Transverse colon (tissue), 4 donors: Measurements from ENCODE around the gene AOPEP. TPM values are rescaled to one million over a fixed set of nuclear protein-coding genes. Genes with fewer than 3 reads are reported as not detected.

Experiments
- DNase-seq: peaks from one replicate; pipeline ENCODE4 v3.0.0-alpha.2; 2019
- H3K27ac ChIP-seq, 4 donors: fragments of 200-600 bp; sonication (generic); 2 replicates each; pipeline ENCODE4 v1.5.1; 2016 to 2018; ENCODE audit warnings: inconsistent platforms in 4 of 4
- H3K27me3 ChIP-seq: fragments of 200-600 bp; sonication (generic); 2 replicates; pipeline ENCODE4 v1.5.1; 2017; ENCODE audit warnings: inconsistent platforms
- H3K36me3 ChIP-seq, 4 donors: fragments of 200-600 bp; sonication (generic); 2 replicates each; pipeline ENCODE4 v1.5.1; 2017 to 2019; ENCODE audit warnings: inconsistent platforms in 4 of 4
- H3K4me1 ChIP-seq, 4 donors: fragments of 200-600 bp; sonication (generic); 2 replicates each; pipeline ENCODE4 v1.5.1; 2017 to 2020; ENCODE audit warnings: inconsistent platforms in 4 of 4
- H3K4me3 ChIP-seq, 4 donors: fragments of 200-600 bp; sonication (generic); 1 replicate in 1 of 4; 2 replicates in 3 of 4; pipeline versions ENCODE4 v1.5.1 to v1.6.1; 2017 to 2019; ENCODE audit warnings: inconsistent platforms in 4 of 4
- H3K9me3 ChIP-seq, 2 donors: fragments of 200-600 bp; sonication (generic); 2 replicates each; pipeline ENCODE4 v1.5.1; 2017 to 2019; ENCODE audit warnings: inconsistent platforms in 2 of 2
- EP300 ChIP-seq: sonication (generic); formaldehyde crosslinking; IDR thresholded peaks from one replicate; pipeline ENCODE4 v1.6.1; 2017; ENCODE audit warnings: antibody characterized with exemption, low read depth
- POLR2A ChIP-seq: fragments of 450-650 bp; IDR thresholded peaks from one replicate; pipeline ENCODE4 v1.6.1; 2016; ENCODE audit warnings: antibody characterized with exemption, mild to moderate bottlenecking, moderate library complexity
- POLR2AphosphoS5 ChIP-seq, 3 donors: sonication (generic); formaldehyde crosslinking; IDR thresholded peaks; one replicate each; pipeline ENCODE4 v1.6.1; 2016; ENCODE audit warnings: antibody characterized with exemption in 3 of 3
- WGBS, 2 donors: methylation state at CpG; one replicate each; pipeline ENCODE4 v1.1.5; 2018; ENCODE audit warnings: low coverage in 1 of 2; 5-methylcytosine and 5-hydroxymethylcytosine counted together
- in situ Hi-C, 4 donors: fragments of 200-750 bp; cut with MboI; loops; one replicate each; pipeline versions ENCODE4 v1.15.0 to v1.15.1; 2017; ENCODE audit warnings: low sequenced_read_pairs in 3 of 4, low pct_ligation_motif_present in 1 of 4, low pct_unique_long_range_greater_than_20kb in 1 of 4
- intact Hi-C: fragments of 100-400 bp; cut with DNase I; formaldehyde crosslinking; loops from one replicate; pipeline ENCODE4 v1.15.1; 2023; ENCODE audit warnings: low total_unique reads
- total RNA-seq, 4 donors: library from RNA; depleted of rRNA; stranded (reverse); fragments of >200 nt; gene quantifications; one replicate each; pipeline ENCODE4 v1.1.0, GENCODE V29; 2016
- TF ChIP-seq, protein P1 (sequence below), 5 experiments: fragments of 200-600 bp in 3 of 5; fragments of 450-650 bp in 2 of 5; sonication (generic) in 3 of 5; IDR thresholded peaks; 1 replicate in 2 of 5; 2 replicates in 3 of 5; pipeline ENCODE4 v1.5.1; 2016 to 2017; ENCODE audit warnings: antibody characterized with exemption in 5 of 5, inconsistent platforms in 3 of 5, mild to moderate bottlenecking in 2 of 5, moderate library complexity in 1 of 5

AOPEP gene
- total RNA-seq, 4 donors from 2014 or later: 53.0 to 129 (median 92.7) TPM

DNA sequence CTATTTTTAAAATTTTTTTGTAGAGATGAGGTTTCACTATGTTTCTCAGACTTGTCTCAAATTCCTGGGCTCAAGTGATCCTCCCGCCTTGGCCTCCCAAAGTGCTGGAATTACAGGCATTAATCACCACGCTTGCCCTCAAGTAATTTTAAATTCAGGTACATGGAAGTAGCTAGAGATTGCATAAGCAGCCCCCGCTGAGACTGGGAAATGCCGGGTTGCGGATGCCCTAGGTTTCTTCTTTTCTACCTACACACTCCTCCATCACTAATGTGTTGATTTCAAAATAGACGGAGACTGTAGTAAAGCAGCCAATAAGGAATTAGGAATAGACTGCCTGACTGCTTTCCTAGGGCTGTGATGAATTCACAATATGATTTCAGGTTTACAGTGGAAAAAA is 388.6 kb downstream of the AOPEP start:
- H3K27ac ChIP-seq: peak overlapping the region; percentile 2 to 67 (median 36)

DNA sequence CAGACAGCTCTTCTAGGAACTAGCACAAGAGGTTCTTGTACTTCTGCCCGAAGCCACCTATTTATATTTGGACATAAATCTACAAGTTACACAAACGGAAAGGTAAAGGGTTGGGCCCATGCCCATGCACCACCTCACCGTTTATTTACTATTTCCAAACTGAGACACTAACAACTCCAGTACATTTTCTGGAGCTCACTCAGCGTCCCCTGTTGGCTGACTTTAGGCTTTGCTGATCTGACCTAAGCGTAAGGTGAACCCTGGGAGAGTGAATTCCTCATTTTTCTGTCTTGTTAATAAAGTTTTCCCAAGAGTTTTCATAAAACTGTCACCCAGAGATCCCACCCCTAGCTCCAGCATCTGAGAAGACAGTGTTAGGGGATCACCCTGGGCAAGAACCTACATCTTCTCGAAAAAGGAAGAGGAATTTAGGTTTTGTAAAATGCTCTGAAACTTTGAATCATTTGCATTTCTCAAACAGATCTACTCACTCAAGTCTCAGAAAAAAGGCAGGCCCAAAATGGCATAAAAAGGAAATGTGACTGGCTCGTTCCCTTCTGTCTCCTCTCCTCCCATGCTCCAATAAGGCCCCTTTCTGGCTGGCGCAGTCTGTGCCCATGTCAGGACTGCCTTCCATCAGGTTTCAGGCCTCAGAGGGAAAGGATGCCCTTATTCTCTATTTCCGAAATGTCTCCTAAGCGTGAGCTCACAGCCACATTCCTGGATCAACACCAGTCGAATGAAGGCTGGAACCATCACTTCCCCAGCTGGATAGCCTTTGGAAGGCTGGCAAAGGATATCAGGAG is 389.7 kb downstream of the AOPEP start:
- intact Hi-C loops: no loop called here
- DNase-seq: peak; percentile 57
- in situ Hi-C loops: loop anchor here in 1 of 4 donors (25.0 kb wide), 1 partner anchor 329 kb away; no protein-coding TSS in a partner anchor

More for the DNA sequence above, 388.6 kb downstream of the AOPEP start:
- Histone ChIP-seq H3K36me3 (peaks cover 0 to 3% (median 0%) of the 10 kb centered on the region in 4 donors), H3K4me3 (no peak overlapping the region), H3K27me3 (no peaks in the 10 kb centered on the region), H3K4me1 (peaks cover 4 to 13% (median 9%) of the 10 kb centered on the region in 4 donors), H3K9me3 (no peaks in the 10 kb centered on the region)
- 95 to 96% methylated on average over 4 to 6 of the region's 6 CpGs for WGBS, 2 donors
- intact Hi-C loops: no loop called here
- no peak for DNase-seq
- in situ Hi-C loops: loop anchor here in 1 of 4 donors (25.0 kb wide), 1 partner anchor 328 kb away; no protein-coding TSS in a partner anchor
- TF ChIP-seq EP300 (no peak), POLR2A (no peak), POLR2AphosphoS5 (IDR thresholded peaks at IDR 0.05) (no peak)
- TF ChIP-seq, protein P1, sequence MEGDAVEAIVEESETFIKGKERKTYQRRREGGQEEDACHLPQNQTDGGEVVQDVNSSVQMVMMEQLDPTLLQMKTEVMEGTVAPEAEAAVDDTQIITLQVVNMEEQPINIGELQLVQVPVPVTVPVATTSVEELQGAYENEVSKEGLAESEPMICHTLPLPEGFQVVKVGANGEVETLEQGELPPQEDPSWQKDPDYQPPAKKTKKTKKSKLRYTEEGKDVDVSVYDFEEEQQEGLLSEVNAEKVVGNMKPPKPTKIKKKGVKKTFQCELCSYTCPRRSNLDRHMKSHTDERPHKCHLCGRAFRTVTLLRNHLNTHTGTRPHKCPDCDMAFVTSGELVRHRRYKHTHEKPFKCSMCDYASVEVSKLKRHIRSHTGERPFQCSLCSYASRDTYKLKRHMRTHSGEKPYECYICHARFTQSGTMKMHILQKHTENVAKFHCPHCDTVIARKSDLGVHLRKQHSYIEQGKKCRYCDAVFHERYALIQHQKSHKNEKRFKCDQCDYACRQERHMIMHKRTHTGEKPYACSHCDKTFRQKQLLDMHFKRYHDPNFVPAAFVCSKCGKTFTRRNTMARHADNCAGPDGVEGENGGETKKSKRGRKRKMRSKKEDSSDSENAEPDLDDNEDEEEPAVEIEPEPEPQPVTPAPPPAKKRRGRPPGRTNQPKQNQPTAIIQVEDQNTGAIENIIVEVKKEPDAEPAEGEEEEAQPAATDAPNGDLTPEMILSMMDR (IDR thresholded peaks at IDR 0.05): no peak

DNA sequence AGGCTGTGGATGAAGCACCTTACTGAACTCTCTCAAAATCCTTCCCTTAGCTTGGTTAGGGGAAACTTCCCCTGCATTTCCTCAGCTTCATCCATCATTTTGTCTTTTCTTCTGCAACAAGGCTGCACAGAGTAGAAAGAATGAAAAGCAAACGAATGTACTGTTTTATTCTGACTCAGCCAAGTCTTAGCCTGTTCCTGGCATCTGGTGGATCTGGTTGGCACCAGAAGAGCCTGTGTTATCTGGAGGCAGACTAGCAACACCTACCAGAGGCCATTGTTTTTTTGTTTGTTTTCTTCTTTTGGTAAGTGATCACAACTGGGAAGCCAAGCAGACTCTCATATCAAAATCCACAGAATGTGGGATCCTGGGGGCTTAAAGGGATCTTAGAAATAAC is 390.3 kb downstream of the AOPEP start:
- H3K36me3 ChIP-seq: no peaks in the 10 kb centered on the region
- H3K4me1 ChIP-seq: peaks cover 4 to 13% (median 9%) of the 10 kb centered on the region in 4 donors
- TF ChIP-seq POLR2A (no peak), EP300 (no peak), POLR2AphosphoS5 (IDR thresholded peaks at IDR 0.05) (peak in 1 of 3 donors; percentile 11)
- no peaks in the 10 kb centered on the region for H3K27me3 ChIP-seq
- H3K4me3 ChIP-seq: no peak overlapping the region
- in situ Hi-C loops (loop anchor here in 1 of 4 donors (25.0 kb wide), 1 partner anchor 330 kb away; no protein-coding TSS in a partner anchor), intact Hi-C loops (no loop called here)
- 42 to 63% methylated on average over 1 of the region's 1 CpG for WGBS, 2 donors
- H3K27ac ChIP-seq: peak overlapping the region in 3 of 4 donors; percentile 30 to 67 (median 55)
- DNase-seq: no peak
- H3K9me3 ChIP-seq: no peaks in the 10 kb centered on the region

More for the DNA sequence above, 389.7 kb downstream of the AOPEP start:
- Histone ChIP-seq H3K4me3 (no peak overlapping the region), H3K4me1 (peaks cover 4 to 13% (median 9%) of the 10 kb centered on the region in 4 donors), H3K36me3 (peaks cover 0 to 3% (median 0%) of the 10 kb centered on the region in 4 donors), H3K9me3 (no peaks in the 10 kb centered on the region), H3K27me3 (no peaks in the 10 kb centered on the region), H3K27ac (peak overlapping the region; percentile 30 to 67 (median 46))
- 64 to 94% methylated on average over 3 to 11 of the region's 11 CpGs for whole genome bisulfite sequencing, 2 donors
- TF ChIP-seq POLR2A (no peak), EP300 (no peak), POLR2AphosphoS5 (IDR thresholded peaks at IDR 0.05) (peak in 1 of 3 donors; percentile 35)
- TF ChIP-seq, protein P1 (IDR thresholded peaks at IDR 0.05): peak; percentile 47 to 65 (median 56)

DNA sequence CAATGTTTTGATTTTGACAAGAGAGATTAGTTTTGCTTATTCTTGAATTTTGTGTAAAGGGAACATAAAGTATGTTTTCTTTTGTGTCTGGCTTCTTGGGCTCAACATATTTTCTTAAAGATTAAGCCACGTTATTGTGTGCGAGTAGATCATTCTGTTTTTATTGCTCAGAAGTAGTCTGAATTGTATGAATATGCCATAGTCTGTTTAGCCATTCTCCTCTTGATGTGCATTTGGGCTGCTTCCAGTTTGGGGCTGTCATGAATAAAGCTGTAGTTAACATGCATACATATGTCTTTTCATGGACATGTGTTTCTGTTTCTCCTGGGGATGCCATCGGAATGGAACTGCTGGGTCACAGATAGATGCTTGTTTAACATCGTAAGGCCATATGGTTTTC is 392.1 kb downstream of the AOPEP start:
- Histone ChIP-seq H3K4me1 (peaks cover 4 to 13% (median 9%) of the 10 kb centered on the region in 4 donors), H3K36me3 (no peaks in the 10 kb centered on the region), H3K27ac (no peak overlapping the region), H3K27me3 (no peaks in the 10 kb centered on the region), H3K9me3 (no peaks in the 10 kb centered on the region), H3K4me3 (no peak overlapping the region)
- TF ChIP-seq POLR2A (no peak), POLR2AphosphoS5 (IDR thresholded peaks at IDR 0.05) (no peak), EP300 (no peak)
- TF ChIP-seq, protein P1 (IDR thresholded peaks at IDR 0.05): no peak
- in situ Hi-C loops (loop anchor here in 1 of 4 donors (25.0 kb wide), 1 partner anchor 331 kb away; no protein-coding TSS in a partner anchor), intact Hi-C loops (loop anchor here (2.0 kb wide), 1 partner anchor 58 kb away; no protein-coding TSS in a partner anchor)
- 65 to 70% methylated on average over 4 of the region's 4 CpGs for WGBS, 2 donors
- no peak for DNase-seq
